H1 (cell line): ENCODE data around the gene CS. TPM values are rescaled to one million over a fixed set of nuclear protein-coding genes. Genes with fewer than 3 reads are reported as not detected.

ENCODE experiments used
- CTCF ChIA-PET: fragments of 300-600 bp; sonication (Branson Sonifier 250); formaldehyde crosslinking; loops from one replicate; lab custom pipeline; 2021; ENCODE audit not compliant: partially characterized antibody; lab: Charles Lee
- POLR2A ChIA-PET: fragments of 300-600 bp; sonication (Branson Sonifier 250); formaldehyde crosslinking; loops from one replicate; lab custom pipeline; 2021; ENCODE audit warnings: inconsistent platforms; ENCODE audit not compliant: partially characterized antibody; lab: Charles Lee
- DNase-seq, 2 experiments: peaks; one replicate each; pipeline versions ENCODE4 v3.0.0 to v3.0.0-alpha.2; 2010 to 2022; ENCODE audit warnings: low spot score in 2 of 2, low read depth in 1 of 2, mixed read lengths in 1 of 2
- FAIRE-seq: peaks from 2 replicates; lab custom pipeline; 2011; peaks lifted over from hg19 to GRCh38; lab: Jason Lieb, UNC
- H2AFZ ChIP-seq: 2 replicates; pipeline ENCODE4 v1.8.1; 2012; ENCODE audit warnings: low read length, inconsistent platforms
- H2AK5ac ChIP-seq: 2 replicates; pipeline ENCODE4 v1.6.1; 2013; ENCODE audit warnings: low read depth, low read length
- H2BK120ac ChIP-seq: replicated peaks from 2 replicates; pipeline ENCODE3; 2013; ENCODE audit warnings: low read depth, low read length, inconsistent platforms
- H2BK12ac ChIP-seq: 2 replicates; pipeline ENCODE4 v1.6.1; 2013; ENCODE audit warnings: low read depth, low read length
- H2BK15ac ChIP-seq: 2 replicates; pipeline ENCODE4 v1.6.1; 2013; ENCODE audit warnings: low read length
- H2BK20ac ChIP-seq: 2 replicates; pipeline ENCODE4 v1.6.1; 2013; ENCODE audit warnings: low read length
- H2BK5ac ChIP-seq: 2 replicates; pipeline ENCODE4 v1.6.1; 2013; ENCODE audit warnings: low read depth, low read length
- H3K14ac ChIP-seq: 2 replicates; pipeline ENCODE4 v1.6.1; 2013; ENCODE audit warnings: inconsistent platforms; ENCODE audit not compliant: insufficient read length
- H3K18ac ChIP-seq: 2 replicates; pipeline ENCODE4 v1.6.1; 2013; ENCODE audit warnings: low read length; ENCODE audit errors: extremely low read depth
- H3K23ac ChIP-seq: 2 replicates; pipeline ENCODE4 v1.6.1; 2013; ENCODE audit warnings: inconsistent platforms; ENCODE audit not compliant: insufficient read length
- H3K23me2 ChIP-seq: 2 replicates; pipeline ENCODE4 v1.6.1; 2013; ENCODE audit warnings: low read depth, low read length
- H3K27ac ChIP-seq: 2 replicates; pipeline ENCODE4 v1.6.1; 2011; ENCODE audit warnings: low read depth, low read length, inconsistent platforms
- H3K27me3 ChIP-seq, 4 experiments: replicated peaks in 1 of 4; 1 replicate in 1 of 4; 2 replicates in 3 of 4; pipeline versions ENCODE4 v1.6.1 to v1.8.1; 2011 to 2013; ENCODE audit warnings: low read length in 3 of 4, mild to moderate bottlenecking in 3 of 4, inconsistent platforms in 2 of 4, mixed read lengths in 2 of 4, moderate library complexity in 1 of 4; ENCODE audit not compliant: control insufficient read depth in 3 of 4, insufficient read depth in 3 of 4; ENCODE audit errors: extremely low read depth in 1 of 4
- H3K36me3 ChIP-seq, 4 experiments: 2 replicates each; pipeline versions ENCODE4 v1.6.1 to v1.8.1; 2011 to 2013; ENCODE audit warnings: mild to moderate bottlenecking in 4 of 4, low read length in 3 of 4, moderate library complexity in 2 of 4, control low read depth in 1 of 4, inconsistent platforms in 1 of 4; ENCODE audit not compliant: insufficient read depth in 4 of 4, control insufficient read depth in 2 of 4
- H3K4ac ChIP-seq: replicated peaks from 2 replicates; pipeline ENCODE3; 2013; ENCODE audit warnings: low read length, low read depth, mixed read lengths, inconsistent platforms; ENCODE audit not compliant: insufficient read length
- H3K4me1 ChIP-seq, 4 experiments: replicated peaks in 1 of 4; 1 replicate in 1 of 4; 2 replicates in 3 of 4; pipeline versions ENCODE4 v1.6.1 to v1.8.1; 2011 to 2013; ENCODE audit warnings: low read length in 3 of 4, inconsistent platforms in 2 of 4, mixed read lengths in 1 of 4; ENCODE audit not compliant: insufficient read depth in 4 of 4, control insufficient read depth in 3 of 4
- H3K4me2 ChIP-seq, 2 experiments: 2 replicates each; pipeline versions ENCODE4 v1.6.1 to v1.8.1; 2011 to 2013; ENCODE audit warnings: low read depth in 2 of 2, low read length in 2 of 2, control low read depth in 1 of 2, inconsistent platforms in 1 of 2, mild to moderate bottlenecking in 1 of 2; ENCODE audit not compliant: insufficient read depth in 1 of 2
- H3K4me3 ChIP-seq, 4 experiments: fragments of 200-600, 300-600 bp in 1 of 4; sonication (generic), shearing (Covaris generic), sonication (Bioruptor Twin) in 1 of 4; 2 replicates each; pipeline versions ENCODE4 v1.5.1 to v1.8.1; 2011 to 2016; ENCODE audit warnings: low read length in 4 of 4, low read depth in 3 of 4, control low read depth in 2 of 4, inconsistent platforms in 2 of 4, mild to moderate bottlenecking in 2 of 4, mixed read lengths in 1 of 4, moderate library complexity in 1 of 4; ENCODE audit not compliant: insufficient read depth in 2 of 4; ENCODE audit errors: extremely low read depth in 1 of 4
- H3K56ac ChIP-seq: replicated peaks from 2 replicates; pipeline ENCODE3; 2013; ENCODE audit warnings: low read depth, mild to moderate bottlenecking, mixed read lengths, low read length, inconsistent platforms; ENCODE audit not compliant: insufficient read length
- H3K79me1 ChIP-seq: 2 replicates; pipeline ENCODE4 v1.6.1; 2013; ENCODE audit warnings: low read depth, low read length, control low read depth
- H3K79me2 ChIP-seq, 2 experiments: 2 replicates each; pipeline versions ENCODE4 v1.6.1 to v1.8.1; 2012 to 2013; ENCODE audit warnings: low read length in 2 of 2, mild to moderate bottlenecking in 2 of 2, inconsistent platforms in 1 of 2; ENCODE audit not compliant: insufficient read depth in 2 of 2, control insufficient read depth in 1 of 2
- H3K9ac ChIP-seq, 4 experiments: replicated peaks in 1 of 4; 1 replicate in 1 of 4; 2 replicates in 3 of 4; pipeline versions ENCODE4 v1.6.1 to v1.8.1; 2011 to 2013; ENCODE audit warnings: low read depth in 3 of 4, low read length in 3 of 4, control low read depth in 2 of 4, mild to moderate bottlenecking in 2 of 4, moderate library complexity in 2 of 4, inconsistent platforms in 1 of 4; ENCODE audit errors: extremely low read depth in 1 of 4
- H3K9me3 ChIP-seq, 2 experiments: 2 replicates each; pipeline versions ENCODE4 v1.6.1 to v1.8.1; 2012 to 2013; ENCODE audit warnings: mild to moderate bottlenecking in 2 of 2, moderate library complexity in 2 of 2, control low read depth in 1 of 2, inconsistent platforms in 1 of 2, low read depth in 1 of 2, low read length in 1 of 2, mixed read lengths in 1 of 2; ENCODE audit not compliant: insufficient read depth in 2 of 2
- H4K20me1 ChIP-seq, 2 experiments: replicated peaks in 1 of 2; 2 replicates each; pipeline versions ENCODE3 to v1.8.1; 2011 to 2013; ENCODE audit warnings: inconsistent platforms in 2 of 2, low read length in 2 of 2, mild to moderate bottlenecking in 1 of 2; ENCODE audit not compliant: insufficient read depth in 2 of 2, control insufficient read depth in 1 of 2
- H4K5ac ChIP-seq: 2 replicates; pipeline ENCODE4 v1.6.1; 2013; ENCODE audit warnings: low read length, low read depth, mixed read lengths, inconsistent platforms; ENCODE audit not compliant: insufficient read length
- H4K8ac ChIP-seq: 2 replicates; pipeline ENCODE4 v1.8.0; 2013; ENCODE audit warnings: mild to moderate bottlenecking, moderate library complexity, low read length, inconsistent platforms; ENCODE audit not compliant: insufficient read depth; ENCODE audit errors: extremely low read depth
- H4K91ac ChIP-seq: replicated peaks from 2 replicates; pipeline ENCODE3; 2013; ENCODE audit warnings: low read length, mixed read lengths, inconsistent platforms; ENCODE audit not compliant: insufficient read length
- BCL11A ChIP-seq, 2 experiments: IDR thresholded peaks; one replicate each; pipeline ENCODE4 v1.6.1; 2011; ENCODE audit warnings: low read depth in 2 of 2, low read length in 2 of 2, mild to moderate bottlenecking in 2 of 2
- BRCA1 ChIP-seq: IDR thresholded peaks from 2 replicates; pipeline ENCODE4 v1.6.1; 2012; ENCODE audit warnings: low read depth, low read length, improper control_type of control experiment
- POLR2AphosphoS5 ChIP-seq: IDR thresholded peaks from 2 replicates; pipeline ENCODE4 v1.6.1; 2011; ENCODE audit warnings: low read depth, low read length
- WGBS, 2 experiments: shearing (Covaris generic) in 1 of 2; methylation state at CpG; one replicate each; pipeline versions ENCODE4 v1.1.6 to v1.1.7; 2013 to 2015; ENCODE audit warnings: low lambda C conversion rate in 2 of 2, mixed read lengths in 2 of 2, inconsistent platforms in 1 of 2, low coverage in 1 of 2, missing lambda C conversion rate in 1 of 2; ENCODE audit not compliant: insufficient replicate concordance in 2 of 2, insufficient coverage in 1 of 2, insufficient read length in 1 of 2; ENCODE audit errors: extremely low coverage in 1 of 2, missing lambda C conversion rate in 1 of 2; 5-methylcytosine and 5-hydroxymethylcytosine counted together
- polyA plus RNA-seq, 7 experiments: library from polyadenylated mRNA; depleted of rRNA in 3 of 7; stranded (reverse) in 5 of 7; unstranded in 2 of 7; fragments of >200 nt in 5 of 7; fragments of 200-250 nt in 2 of 7; gene quantifications; 1 replicate in 5 of 7; 2 replicates in 1 of 7; 4 replicates in 1 of 7; pipeline versions ENCODE4 v1.2.1 to v1.2.3, GENCODE V29; 2011 to 2013; ENCODE audit warnings: missing spikeins in 2 of 7, mixed read lengths in 2 of 7
- total RNA-seq: library from RNA; stranded (reverse); fragmentation: NEBNext Ultra II Directional; extraction: Animal tissue kit (Norgen Biotek cat#: 25700); gene quantifications from 2 replicates; pipeline ENCODE4 v1.2.1, GENCODE V29; 2021

CS gene
- total and polyA plus RNA-seq, 2 of the 8 experiments (the other 6 are each of a cell fraction or from before 2014, with no cell fraction given) = 96.6 to 238 TPM

GRCh38 chr12:56288705-56289387 is 11.3 kb downstream of the CS start:
- Histone ChIP-seq H2BK20ac (no peak overlapping the region), H4K5ac (no peak overlapping the region), H3K27me3 (no peaks in the 10 kb centered on the region), H3K4me1 (no peaks in the 10 kb centered on the region), H3K14ac (no peak overlapping the region), H3K9me3 (no peaks in the 10 kb centered on the region), H3K36me3 (peaks cover 4 to 37% (median 18%) of the 10 kb centered on the region in 4 experiments; a peak in 5 of 8 replicates), H2BK15ac (no peak overlapping the region), H3K79me2 (peaks cover 0 to 14% of the 10 kb centered on the region in 2 experiments; a peak in 3 of 4 replicates), H2BK120ac (no peak overlapping the region), H3K18ac (no peak overlapping the region), H2BK12ac (no peak overlapping the region), H3K4me3 (no peak overlapping the region), H3K9ac (no peak overlapping the region), H3K79me1 (no peaks in the 10 kb centered on the region), H4K91ac (no peak overlapping the region), H3K23ac (no peak overlapping the region), H3K4ac (no peak overlapping the region), H3K27ac (no peak overlapping the region), H2AK5ac (no peak overlapping the region), H2BK5ac (no peak overlapping the region), H4K8ac (no peak overlapping the region), H3K4me2 (no peak overlapping the region), H3K56ac (no peak overlapping the region), H2AFZ (no peak overlapping the region), H4K20me1 (peaks cover 0 to 4% of the 10 kb centered on the region in 2 experiments), H3K23me2 (no peaks in the 10 kb centered on the region)
- DNase-seq (no peak), FAIRE-seq (no peak)
- ChIA-PET POLR2A (interaction anchor here (0.6 to 3.0 kb wide), 6 partner anchors 11 to 350 kb away, joined by 3 to 12 read pairs (median 4); partner anchors contain the start of gene CNPY2), CTCF (interaction anchor here (0.6 to 1.5 kb wide), 7 partner anchors 12 to 896 kb away, joined by 3 to 6 read pairs (median 3); no protein-coding TSS in a partner anchor)
- WGBS, 2 experiments = 90% methylated on average over 3 of the region's 3 CpGs; no CpG with 5 or more reads in 1 of the 2 experiments
- TF ChIP-seq POLR2AphosphoS5 (no peak), BRCA1 (no peak), BCL11A (IDR thresholded peaks at IDR 0.05; ENCODE audit: low read depth in 2 of 2, low read length in 2 of 2) (no peak)
